ENCODE measurements around the gene TIAM2.
"Not testable (repeated sequence)": the region's sequence is repeated elsewhere in the genome, so short reads cannot be mapped to it uniquely, and the experiment has no call there.

The TIAM2 gene

GRCh38 chr6:155103816-155104366, 108.8 kb downstream of the TIAM2 start:
- DNase-seq, result no peak

GRCh38 chr6:155106456-155107115, 111.5 kb downstream of the TIAM2 start:
- no peak for DNase-seq

DNA sequence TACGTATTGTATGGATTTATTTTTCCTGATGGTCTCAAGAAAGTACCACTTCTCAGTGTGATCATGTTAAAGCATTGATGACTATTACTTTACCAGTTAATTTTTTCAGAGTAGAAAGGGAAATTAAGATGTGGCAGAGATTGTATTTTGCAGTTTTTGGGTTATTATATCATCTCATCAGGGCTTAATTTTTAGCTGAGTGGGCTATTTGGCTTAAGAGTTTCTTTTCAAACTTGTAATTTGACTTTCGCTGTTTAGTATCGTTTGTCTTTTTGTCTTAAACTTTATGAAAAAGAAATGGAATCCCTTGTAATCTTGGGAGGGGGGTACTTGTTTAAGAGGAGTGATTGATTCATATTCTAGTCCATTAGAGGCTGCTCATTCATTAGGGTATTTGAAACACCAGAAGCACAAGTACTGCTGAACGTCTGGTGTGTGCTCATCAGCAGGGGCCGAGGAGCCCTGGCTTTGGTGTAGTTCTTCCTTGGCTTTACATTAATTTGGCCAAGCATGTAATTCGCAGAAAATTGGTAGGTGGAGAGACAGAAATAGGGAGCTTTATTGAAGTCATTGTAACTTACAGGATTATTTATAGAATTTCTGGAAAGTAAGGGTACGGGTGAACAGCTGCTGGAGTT, 112.4 kb downstream of the TIAM2 start:
- DNase-seq, result no peak

DNA sequence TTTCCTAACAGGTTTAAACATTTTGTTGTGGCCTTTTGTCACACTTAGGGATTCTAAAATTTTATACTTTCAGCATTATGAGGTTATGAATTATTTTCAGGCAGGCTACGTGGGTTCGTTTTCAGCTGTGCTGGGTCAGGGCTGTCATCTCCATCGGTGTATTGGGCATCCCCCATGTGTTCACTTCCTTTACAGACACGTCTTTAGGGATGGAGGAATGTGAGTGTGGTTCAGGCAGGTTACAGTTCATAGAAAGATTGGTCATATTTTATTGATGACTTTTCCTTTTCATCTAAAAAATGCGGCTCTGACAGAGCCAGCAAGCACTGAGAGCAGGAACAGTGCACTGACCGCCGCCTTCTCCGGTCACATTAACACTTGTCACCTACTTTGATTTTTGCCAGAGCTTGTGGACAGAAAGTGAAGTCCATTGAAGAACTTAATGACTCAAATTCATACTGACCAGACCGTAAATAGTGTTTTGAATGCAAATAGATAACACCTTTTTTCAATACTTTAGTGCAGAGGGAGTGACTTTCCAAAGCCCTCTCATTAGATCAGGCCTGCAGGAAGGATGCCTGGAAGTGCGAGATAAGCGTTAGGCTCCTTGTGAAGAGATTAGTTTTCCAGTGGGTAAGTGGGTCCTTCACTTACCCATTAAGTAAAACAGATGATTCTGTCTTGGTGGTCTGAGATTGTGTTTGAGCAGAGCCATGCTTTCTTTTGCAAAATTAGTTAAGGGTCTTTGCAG, 113.1 kb downstream of the TIAM2 start:
- no peak for DNase-seq

GRCh38 chr6:155110721-155111120, 115.6 kb downstream of the TIAM2 start:
- no peak for DNase-seq

- no peak for DNase-seq
Observed at GRCh38 chr6:155112757-155113156, 117.6 kb downstream of the TIAM2 start.

DNA sequence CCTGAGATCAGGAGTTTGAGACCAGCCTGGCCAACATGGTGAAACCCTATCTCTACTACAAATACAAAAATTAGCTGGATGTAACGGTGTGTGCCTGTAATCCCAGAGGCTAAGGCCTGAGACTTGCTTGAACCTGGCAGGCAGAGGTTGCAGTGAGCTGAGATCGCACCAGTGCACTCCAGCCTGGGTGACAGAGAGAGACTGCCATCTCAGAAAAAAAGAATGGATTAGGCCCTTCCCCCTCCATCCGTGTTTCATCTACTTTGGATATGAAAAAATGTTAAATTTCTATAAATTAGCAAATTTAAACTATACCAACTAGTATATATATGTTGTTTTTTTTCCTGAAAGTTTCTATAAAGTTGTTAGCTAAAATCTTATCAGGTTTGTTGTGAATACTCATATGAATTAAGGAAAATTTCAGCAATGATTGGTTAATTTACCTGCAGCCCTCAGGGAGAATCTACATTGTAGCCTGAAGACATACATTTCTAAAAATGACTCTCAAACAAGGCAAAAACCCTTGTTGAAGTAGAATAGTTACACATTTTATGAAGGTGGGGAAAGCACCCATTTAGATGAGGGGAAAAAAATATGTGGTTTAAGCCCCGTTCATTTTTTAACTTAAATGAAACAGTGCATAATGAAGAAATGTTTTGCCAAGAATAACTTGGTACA, 120.9 kb downstream of the TIAM2 start:
- DNase-seq, result no peak

GRCh38 chr6:155116571-155116910, 121.4 kb downstream of the TIAM2 start:
- no peak for DNase-seq

DNA sequence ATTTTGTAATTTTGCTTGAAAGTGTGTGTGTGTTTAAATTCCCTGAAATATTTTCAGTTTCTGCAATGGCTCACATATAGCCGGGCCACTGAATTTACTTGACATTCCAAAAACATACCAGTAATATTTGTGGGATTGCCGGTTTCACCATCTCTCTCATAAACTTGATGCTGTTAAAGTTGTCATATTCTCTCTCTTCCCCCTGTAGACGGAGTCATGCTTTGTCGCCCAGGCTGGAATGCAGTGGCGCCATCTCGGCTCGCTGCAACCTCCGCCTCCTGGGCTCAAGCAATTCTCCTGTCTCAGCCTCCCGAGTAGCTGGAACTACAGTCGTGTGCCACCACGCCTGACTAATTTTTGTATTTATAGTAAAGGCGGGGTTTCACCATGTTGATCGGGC, 122.1 kb downstream of the TIAM2 start:
- DNase-seq, result no peak

GRCh38 chr6:155117785-155118184, 122.7 kb downstream of the TIAM2 start:
- DNase-seq, result no peak

- not testable (repeated sequence) for DNase-seq
Observed at GRCh38 chr6:155119201-155119600, 124.1 kb downstream of the TIAM2 start.

- DNase-seq, result no peak
Observed at GRCh38 chr6:155120034-155120433, 124.9 kb downstream of the TIAM2 start.

DNA sequence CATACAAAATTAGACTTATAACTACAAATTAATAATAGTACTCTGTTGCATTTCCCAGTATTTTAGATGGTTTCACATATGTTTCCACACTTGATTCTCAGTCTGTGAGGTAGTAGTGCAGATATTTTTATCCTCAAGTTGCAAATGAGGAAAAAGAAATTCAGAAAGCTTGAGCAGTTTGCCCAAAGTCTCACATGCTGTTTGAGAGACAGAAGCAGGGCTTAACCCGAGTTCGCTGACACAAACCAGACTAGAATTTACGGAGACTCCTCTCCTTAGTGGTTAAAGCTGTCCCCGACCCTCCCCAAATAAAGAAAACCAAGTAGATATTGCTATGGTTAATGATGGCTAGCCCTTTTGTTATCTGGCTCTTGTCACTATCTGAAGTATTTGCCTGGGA, 126.2 kb downstream of the TIAM2 start:
- no peak for DNase-seq

DNA sequence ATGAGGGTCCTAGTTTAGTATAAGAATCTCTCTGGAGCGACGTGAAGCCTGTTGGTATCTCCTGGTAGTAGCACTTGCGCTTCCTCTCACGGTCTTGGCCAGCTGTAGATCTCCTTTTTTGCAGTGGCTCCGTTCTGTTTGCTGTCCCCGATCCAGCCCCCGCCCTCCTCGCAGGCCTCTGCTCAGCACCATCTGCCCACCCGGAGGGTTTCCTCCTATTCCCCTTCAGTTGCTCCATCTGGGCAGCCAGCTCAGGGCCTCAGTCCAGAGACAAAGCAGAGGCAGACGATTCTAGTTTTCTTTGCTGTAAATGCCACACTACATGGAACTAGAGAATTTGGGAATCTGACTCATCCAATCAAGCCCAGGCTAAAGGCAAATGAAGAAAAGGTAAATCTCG, 126.6 kb downstream of the TIAM2 start:
- DNase-seq, result no peak

DNA sequence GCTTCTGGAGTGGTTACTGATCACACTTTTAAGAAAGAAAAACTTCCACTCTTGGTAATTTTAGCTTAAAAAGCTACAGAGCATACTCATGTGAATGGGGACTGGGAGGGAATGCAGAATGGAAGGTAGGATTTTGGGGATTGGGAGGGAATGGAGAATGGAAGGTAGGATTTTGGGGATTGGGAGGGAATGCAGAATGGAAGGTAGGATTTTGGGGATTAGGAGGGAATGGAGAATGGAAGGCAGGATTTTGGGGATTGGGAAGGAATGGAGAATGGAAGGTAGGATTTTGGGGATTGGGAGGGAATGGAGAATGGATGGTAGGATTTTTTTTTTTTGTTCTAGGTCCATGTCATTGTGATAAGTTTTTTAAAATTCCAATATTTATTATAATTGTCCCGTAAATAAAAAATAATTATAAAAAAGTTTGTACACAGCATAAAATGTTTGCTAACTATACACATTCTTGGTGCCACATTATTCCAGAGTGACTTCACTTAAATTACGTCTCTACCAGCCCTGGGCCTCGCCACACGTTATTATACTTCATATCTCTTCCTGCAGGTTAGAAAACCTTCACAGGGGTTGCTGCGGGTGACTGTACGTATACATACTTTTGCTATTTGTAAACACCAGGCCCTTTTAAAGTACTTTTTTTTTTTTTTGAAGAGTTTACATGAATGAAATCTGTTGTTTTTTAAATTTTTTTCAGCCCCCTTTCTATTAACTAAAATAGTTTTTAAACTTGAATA, 127.3 kb downstream of the TIAM2 start:
- DNase-seq, result no peak

DNA sequence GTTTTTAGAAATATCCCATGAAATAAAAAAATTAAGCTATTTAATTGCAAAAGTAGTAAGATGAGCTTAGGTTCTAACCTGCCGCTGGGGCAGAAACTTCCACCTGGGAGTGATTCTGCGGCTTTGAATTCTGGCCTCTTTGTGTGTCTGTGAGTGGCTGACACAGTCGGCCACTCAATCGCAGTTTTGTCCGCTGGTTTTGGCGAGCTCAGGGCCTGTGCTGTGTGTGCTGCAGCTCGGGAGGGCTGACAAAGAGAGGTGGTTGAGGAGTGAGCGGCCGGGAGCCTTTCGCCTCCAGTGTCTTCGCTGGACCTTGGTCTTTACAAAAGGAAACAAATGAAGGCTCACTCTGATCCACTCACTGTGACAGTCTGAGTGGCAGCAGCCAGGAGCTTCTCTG, 128.4 kb downstream of the TIAM2 start:
- no peak for DNase-seq

DNA sequence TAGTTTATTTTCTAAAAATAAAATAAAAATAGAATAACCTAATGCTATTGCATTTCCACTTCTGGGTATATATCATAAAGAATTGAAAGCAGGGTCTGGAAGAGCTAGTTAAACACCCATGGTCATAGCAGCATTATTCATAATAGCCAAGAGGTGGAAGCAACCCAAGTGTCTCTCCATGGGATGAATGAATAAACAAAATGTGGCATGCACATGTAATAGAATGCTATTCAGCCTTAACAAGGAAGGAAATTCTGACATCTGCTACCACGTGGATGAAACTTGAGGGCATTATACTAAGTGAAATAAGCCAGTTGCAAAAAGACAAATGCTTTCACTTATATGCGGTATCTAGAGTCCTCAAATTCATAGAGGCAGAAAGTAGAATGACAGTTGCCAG, 130.8 kb downstream of the TIAM2 start:
- DNase-seq, result no peak

GRCh38 chr6:155126727-155127439, 131.8 kb downstream of the TIAM2 start:
- DNase-seq, result no peak

DNA sequence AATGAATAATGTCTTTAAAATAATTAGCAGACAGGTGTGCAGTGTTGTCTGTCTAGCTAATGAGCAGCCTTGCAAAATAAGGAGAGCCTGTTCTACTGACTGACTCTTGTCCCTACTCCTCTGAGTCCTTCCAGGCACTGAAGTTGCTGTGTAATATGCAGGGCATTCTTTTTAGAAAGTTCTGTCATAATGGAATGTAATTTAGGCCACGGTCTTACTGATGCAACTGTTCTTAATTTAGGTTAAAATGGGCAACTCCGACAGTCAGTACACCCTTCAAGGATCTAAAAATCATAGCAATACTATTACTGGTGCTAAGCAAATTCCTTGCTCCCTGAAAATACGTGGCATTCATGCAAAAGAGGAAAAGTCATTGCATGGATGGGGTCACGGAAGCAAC, 133.9 kb downstream of the TIAM2 start:
- no peak for DNase-seq

- no peak for DNase-seq
Observed at GRCh38 chr6:155129744-155130143, 134.6 kb downstream of the TIAM2 start.

GRCh38 chr6:155130161-155130853, 135.2 kb downstream of the TIAM2 start:
- no peak for DNase-seq

All from stimulated activated naive CD4-positive, alpha-beta T cell (primary cell).